Measurements from ENCODE around the gene SCAPER.

Gene SCAPER

GRCh38 chr15:76730262-76730661, 174.9 kb downstream of the SCAPER start:
- Histone ChIP-seq H3K9me3 (ENCODE audit: control insufficient read depth, insufficient read depth, low read depth, low read length) (no peaks in the 10 kb centered on the region), H3K4me3 (ENCODE audit: low read depth, low read length) (no peak overlapping the region), H3K4me1 (ENCODE audit: control insufficient read depth, insufficient read depth, low read length) (no peaks in the 10 kb centered on the region), H3K27ac (ENCODE audit: extremely low read depth, low read depth, low read length) (no peak overlapping the region), H3K36me3 (ENCODE audit: control insufficient read depth in 2 of 2, insufficient read depth in 1 of 2, low read length in 2 of 2) (peaks cover 19 to 20% of the 10 kb centered on the region in 2 experiments)
- CTCF ChIA-PET: interaction anchor here (1.3 kb wide), 1 partner anchor 10 kb away, joined by 4 read pairs; no protein-coding TSS in a partner anchor
- POLR2A ChIA-PET: no interaction called here
- TF ChIP-seq ZNF423 (tag by site-specific recombination; IDR thresholded peaks at IDR 0.05) (no peak), ZSCAN30 (tag by site-specific recombination; IDR thresholded peaks at IDR 0.05) (no peak), ZNF391 (tag by site-specific recombination; IDR thresholded peaks at IDR 0.05; ENCODE audit: borderline replicate concordance, low read depth) (no peak), ZNF433 (tag by site-specific recombination; IDR thresholded peaks at IDR 0.05; ENCODE audit: low read depth) (no peak), ZNF341 (tag by site-specific recombination; IDR thresholded peaks at IDR 0.05; ENCODE audit: low read depth) (no peak), ZIC2 (tag by site-specific recombination; IDR thresholded peaks at IDR 0.05) (no peak), ZNF560 (tag by site-specific recombination; IDR thresholded peaks at IDR 0.05; ENCODE audit: borderline replicate concordance) (no peak), ZNF843 (tag by site-specific recombination; IDR thresholded peaks at IDR 0.05) (no peak), ZNF830 (tag by site-specific recombination; IDR thresholded peaks at IDR 0.05; ENCODE audit: low read depth) (no peak), ZNF362 (tag by site-specific recombination; IDR thresholded peaks at IDR 0.05) (no peak), ZNF10 (tag by site-specific recombination; IDR thresholded peaks at IDR 0.05) (no peak), ZNF223 (tag by site-specific recombination; IDR thresholded peaks at IDR 0.05) (no peak), ZNF155 (tag by site-specific recombination; IDR thresholded peaks at IDR 0.05) (no peak), KLF7 (tag by site-specific recombination; IDR thresholded peaks at IDR 0.05; ENCODE audit: borderline replicate concordance) (no peak), ZNF366 (tag by site-specific recombination; conservative IDR thresholded peaks at IDR 0.05) (no peak), GLIS2 (tag by site-specific recombination; IDR thresholded peaks at IDR 0.05) (no peak)
- TF ChIP-seq, protein P1, sequence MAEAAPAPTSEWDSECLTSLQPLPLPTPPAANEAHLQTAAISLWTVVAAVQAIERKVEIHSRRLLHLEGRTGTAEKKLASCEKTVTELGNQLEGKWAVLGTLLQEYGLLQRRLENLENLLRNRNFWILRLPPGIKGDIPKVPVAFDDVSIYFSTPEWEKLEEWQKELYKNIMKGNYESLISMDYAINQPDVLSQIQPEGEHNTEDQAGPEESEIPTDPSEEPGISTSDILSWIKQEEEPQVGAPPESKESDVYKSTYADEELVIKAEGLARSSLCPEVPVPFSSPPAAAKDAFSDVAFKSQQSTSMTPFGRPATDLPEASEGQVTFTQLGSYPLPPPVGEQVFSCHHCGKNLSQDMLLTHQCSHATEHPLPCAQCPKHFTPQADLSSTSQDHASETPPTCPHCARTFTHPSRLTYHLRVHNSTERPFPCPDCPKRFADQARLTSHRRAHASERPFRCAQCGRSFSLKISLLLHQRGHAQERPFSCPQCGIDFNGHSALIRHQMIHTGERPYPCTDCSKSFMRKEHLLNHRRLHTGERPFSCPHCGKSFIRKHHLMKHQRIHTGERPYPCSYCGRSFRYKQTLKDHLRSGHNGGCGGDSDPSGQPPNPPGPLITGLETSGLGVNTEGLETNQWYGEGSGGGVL (tag by site-specific recombination; IDR thresholded peaks at IDR 0.05): no peak
- TF ChIP-seq, protein P2, sequence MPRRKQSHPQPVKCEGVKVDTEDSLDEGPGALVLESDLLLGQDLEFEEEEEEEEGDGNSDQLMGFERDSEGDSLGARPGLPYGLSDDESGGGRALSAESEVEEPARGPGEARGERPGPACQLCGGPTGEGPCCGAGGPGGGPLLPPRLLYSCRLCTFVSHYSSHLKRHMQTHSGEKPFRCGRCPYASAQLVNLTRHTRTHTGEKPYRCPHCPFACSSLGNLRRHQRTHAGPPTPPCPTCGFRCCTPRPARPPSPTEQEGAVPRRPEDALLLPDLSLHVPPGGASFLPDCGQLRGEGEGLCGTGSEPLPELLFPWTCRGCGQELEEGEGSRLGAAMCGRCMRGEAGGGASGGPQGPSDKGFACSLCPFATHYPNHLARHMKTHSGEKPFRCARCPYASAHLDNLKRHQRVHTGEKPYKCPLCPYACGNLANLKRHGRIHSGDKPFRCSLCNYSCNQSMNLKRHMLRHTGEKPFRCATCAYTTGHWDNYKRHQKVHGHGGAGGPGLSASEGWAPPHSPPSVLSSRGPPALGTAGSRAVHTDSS (tag by site-specific recombination; IDR thresholded peaks at IDR 0.05): no peak
- TF ChIP-seq, protein P3, sequence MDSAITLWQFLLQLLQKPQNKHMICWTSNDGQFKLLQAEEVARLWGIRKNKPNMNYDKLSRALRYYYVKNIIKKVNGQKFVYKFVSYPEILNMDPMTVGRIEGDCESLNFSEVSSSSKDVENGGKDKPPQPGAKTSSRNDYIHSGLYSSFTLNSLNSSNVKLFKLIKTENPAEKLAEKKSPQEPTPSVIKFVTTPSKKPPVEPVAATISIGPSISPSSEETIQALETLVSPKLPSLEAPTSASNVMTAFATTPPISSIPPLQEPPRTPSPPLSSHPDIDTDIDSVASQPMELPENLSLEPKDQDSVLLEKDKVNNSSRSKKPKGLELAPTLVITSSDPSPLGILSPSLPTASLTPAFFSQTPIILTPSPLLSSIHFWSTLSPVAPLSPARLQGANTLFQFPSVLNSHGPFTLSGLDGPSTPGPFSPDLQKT (IDR thresholded peaks at IDR 0.05; ENCODE audit: borderline replicate concordance, low read depth, low read length): no peak

DNA sequence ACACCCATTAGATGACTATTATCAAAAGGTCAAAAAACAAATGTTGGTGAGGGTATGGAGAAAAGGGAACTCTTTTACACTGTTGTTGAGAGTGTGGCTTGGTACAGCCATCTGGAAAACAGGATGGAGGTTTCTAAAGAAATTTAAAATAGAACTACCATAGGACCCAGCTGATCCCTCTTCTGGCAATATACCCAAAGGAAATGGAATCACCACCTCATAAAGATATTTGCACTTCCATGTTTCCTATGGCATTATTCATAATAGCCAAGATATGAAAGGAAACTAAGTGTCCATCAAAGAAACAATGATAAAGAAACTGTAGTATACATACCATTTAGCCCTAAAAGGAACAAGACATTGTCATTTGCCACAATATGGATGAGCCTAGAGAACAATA, 186.3 kb downstream of the SCAPER start:
- ChIA-PET POLR2A (no interaction called here), CTCF (interaction anchor here (0.6 kb wide), 1 partner anchor 434 kb away, joined by 8 read pairs; no protein-coding TSS in a partner anchor)
- TF ChIP-seq ZNF23 (tag by site-specific recombination; IDR thresholded peaks at IDR 0.05; ENCODE audit: borderline replicate concordance) (no peak), ZNF114 (tag by site-specific recombination; IDR thresholded peaks at IDR 0.05) (no peak), ZNF184 (tag by site-specific recombination; IDR thresholded peaks at IDR 0.05) (no peak), SCRT2 (tag by site-specific recombination; IDR thresholded peaks at IDR 0.05) (no peak), ZNF302 (tag by site-specific recombination; IDR thresholded peaks at IDR 0.05; ENCODE audit: low read depth) (no peak), HOXA7 (CRISPR knock-in tag; IDR thresholded peaks at IDR 0.05; ENCODE audit: borderline replicate concordance) (no peak), ZNF157 (tag by site-specific recombination; IDR thresholded peaks at IDR 0.05) (no peak), ZNF76 (tag by site-specific recombination; IDR thresholded peaks at IDR 0.05; ENCODE audit: borderline replicate concordance, low read depth) (no peak)
- TF ChIP-seq, protein P4, sequence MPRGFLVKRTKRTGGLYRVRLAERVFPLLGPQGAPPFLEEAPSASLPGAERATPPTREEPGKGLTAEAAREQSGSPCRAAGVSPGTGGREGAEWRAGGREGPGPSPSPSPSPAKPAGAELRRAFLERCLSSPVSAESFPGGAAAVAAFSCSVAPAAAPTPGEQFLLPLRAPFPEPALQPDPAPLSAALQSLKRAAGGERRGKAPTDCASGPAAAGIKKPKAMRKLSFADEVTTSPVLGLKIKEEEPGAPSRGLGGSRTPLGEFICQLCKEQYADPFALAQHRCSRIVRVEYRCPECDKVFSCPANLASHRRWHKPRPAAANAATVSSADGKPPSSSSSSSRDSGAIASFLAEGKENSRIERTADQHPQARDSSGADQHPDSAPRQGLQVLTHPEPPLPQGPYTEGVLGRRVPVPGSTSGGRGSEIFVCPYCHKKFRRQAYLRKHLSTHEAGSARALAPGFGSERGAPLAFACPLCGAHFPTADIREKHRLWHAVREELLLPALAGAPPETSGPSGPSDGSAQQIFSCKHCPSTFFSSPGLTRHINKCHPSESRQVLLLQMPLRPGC (tag by site-specific recombination; IDR thresholded peaks at IDR 0.05): no peak
- TF ChIP-seq, protein P5, sequence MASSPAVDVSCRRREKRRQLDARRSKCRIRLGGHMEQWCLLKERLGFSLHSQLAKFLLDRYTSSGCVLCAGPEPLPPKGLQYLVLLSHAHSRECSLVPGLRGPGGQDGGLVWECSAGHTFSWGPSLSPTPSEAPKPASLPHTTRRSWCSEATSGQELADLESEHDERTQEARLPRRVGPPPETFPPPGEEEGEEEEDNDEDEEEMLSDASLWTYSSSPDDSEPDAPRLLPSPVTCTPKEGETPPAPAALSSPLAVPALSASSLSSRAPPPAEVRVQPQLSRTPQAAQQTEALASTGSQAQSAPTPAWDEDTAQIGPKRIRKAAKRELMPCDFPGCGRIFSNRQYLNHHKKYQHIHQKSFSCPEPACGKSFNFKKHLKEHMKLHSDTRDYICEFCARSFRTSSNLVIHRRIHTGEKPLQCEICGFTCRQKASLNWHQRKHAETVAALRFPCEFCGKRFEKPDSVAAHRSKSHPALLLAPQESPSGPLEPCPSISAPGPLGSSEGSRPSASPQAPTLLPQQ (tag by site-specific recombination; IDR thresholded peaks at IDR 0.05): no peak

More for the DNA sequence above, 186.3 kb downstream of the SCAPER start:
- Histone ChIP-seq H3K36me3 (ENCODE audit: control insufficient read depth in 2 of 2, insufficient read depth in 1 of 2, low read length in 2 of 2) (no peaks in the 10 kb centered on the region), H3K4me3 (ENCODE audit: low read depth, low read length) (no peak overlapping the region), H3K27ac (ENCODE audit: extremely low read depth, low read depth, low read length) (no peak overlapping the region), H3K9me3 (ENCODE audit: control insufficient read depth, insufficient read depth, low read depth, low read length) (no peaks in the 10 kb centered on the region), H3K4me1 (ENCODE audit: control insufficient read depth, insufficient read depth, low read length) (no peaks in the 10 kb centered on the region)

Data from HEK293 (cell line).